Measurements from ENCODE around the gene MSRB3.
"Not testable (repeated sequence)": the region's sequence is repeated elsewhere in the genome, so short reads cannot be mapped to it uniquely, and the experiment has no call there.

DNA sequence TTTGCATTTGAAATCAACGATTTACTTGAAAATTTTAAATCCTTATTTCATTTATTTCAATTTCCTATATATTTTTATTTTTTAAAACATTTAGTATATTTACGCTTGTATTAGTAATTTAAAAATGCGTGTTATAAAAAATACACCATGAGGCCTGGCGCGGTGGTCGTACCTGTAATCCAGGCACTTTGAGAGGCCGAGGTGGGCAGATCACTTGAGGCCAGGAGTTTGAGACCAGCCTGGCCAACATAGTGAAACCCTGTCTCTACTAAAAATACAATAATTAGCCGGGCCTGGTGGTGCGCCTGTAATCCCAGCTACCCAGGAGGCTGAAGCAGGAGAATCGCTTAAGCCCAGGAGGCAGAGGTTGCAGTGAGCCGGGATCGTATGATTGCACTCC is 36.8 kb downstream of the MSRB3 start:
- TF ChIP-seq EZH2phosphoT487 (IDR thresholded peaks at IDR 0.05; ENCODE audit: unreplicated experiment); POLR2AphosphoS5 (IDR thresholded peaks at IDR 0.05; ENCODE audit: low read depth); NANOG (IDR thresholded peaks at IDR 0.05; ENCODE audit: borderline replicate concordance); CREB1 (CRISPR knock-in tag; IDR thresholded peaks at IDR 0.05; ENCODE audit: low read depth): not testable (repeated sequence)
- TF ChIP-seq, protein P1, sequence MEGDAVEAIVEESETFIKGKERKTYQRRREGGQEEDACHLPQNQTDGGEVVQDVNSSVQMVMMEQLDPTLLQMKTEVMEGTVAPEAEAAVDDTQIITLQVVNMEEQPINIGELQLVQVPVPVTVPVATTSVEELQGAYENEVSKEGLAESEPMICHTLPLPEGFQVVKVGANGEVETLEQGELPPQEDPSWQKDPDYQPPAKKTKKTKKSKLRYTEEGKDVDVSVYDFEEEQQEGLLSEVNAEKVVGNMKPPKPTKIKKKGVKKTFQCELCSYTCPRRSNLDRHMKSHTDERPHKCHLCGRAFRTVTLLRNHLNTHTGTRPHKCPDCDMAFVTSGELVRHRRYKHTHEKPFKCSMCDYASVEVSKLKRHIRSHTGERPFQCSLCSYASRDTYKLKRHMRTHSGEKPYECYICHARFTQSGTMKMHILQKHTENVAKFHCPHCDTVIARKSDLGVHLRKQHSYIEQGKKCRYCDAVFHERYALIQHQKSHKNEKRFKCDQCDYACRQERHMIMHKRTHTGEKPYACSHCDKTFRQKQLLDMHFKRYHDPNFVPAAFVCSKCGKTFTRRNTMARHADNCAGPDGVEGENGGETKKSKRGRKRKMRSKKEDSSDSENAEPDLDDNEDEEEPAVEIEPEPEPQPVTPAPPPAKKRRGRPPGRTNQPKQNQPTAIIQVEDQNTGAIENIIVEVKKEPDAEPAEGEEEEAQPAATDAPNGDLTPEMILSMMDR (conservative IDR thresholded peaks at IDR 0.05; ENCODE audit: low read depth in 2 of 2), result not testable (repeated sequence)
